Astrocyte of the spinal cord (primary cell): ENCODE results near the gene TSPAN5.

Experiments used
- DNase-seq: peaks from one replicate; pipeline ENCODE4 v3.0.0; 2011; ENCODE audit warnings: low read depth, low spot score
- H3K4me3 ChIP-seq: 2 replicates; pipeline ENCODE4 v1.5.1; 2011; ENCODE audit warnings: low read depth, mild to moderate bottlenecking, low read length, moderate library complexity
- in situ Hi-C: cut with HindIII; loops from 2 replicates; pipeline ENCODE4 v1.10.0; 2017; ENCODE audit warnings: low sequenced_read_pairs
- TF ChIP-seq, protein P1 (sequence below): IDR thresholded peaks from 2 replicates; pipeline ENCODE4 v1.5.1; 2012; ENCODE audit warnings: low read depth, mild to moderate bottlenecking, low read length, inconsistent platforms

TSPAN5 gene

DNA sequence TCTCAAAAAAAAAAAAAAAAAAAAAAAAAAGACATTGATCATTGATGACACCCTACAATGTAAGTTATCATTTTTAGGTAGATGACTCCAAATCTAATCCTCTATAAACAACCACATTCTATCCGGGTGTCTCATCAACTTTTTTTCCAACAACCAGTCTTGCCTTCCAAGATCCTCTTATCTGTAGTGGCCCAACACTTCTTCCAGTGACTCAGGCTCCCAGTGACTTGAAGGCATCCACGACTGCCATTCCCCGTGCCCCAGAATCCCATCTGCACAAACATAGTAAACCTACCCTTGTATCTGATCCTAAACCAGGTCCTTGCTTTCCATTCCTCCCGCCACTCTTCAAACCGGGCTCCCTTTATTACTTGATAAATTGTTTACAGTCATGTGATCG, 15.6 kb upstream of the TSPAN5 start:
- no peak for DNase-seq
- TF ChIP-seq, protein P1, sequence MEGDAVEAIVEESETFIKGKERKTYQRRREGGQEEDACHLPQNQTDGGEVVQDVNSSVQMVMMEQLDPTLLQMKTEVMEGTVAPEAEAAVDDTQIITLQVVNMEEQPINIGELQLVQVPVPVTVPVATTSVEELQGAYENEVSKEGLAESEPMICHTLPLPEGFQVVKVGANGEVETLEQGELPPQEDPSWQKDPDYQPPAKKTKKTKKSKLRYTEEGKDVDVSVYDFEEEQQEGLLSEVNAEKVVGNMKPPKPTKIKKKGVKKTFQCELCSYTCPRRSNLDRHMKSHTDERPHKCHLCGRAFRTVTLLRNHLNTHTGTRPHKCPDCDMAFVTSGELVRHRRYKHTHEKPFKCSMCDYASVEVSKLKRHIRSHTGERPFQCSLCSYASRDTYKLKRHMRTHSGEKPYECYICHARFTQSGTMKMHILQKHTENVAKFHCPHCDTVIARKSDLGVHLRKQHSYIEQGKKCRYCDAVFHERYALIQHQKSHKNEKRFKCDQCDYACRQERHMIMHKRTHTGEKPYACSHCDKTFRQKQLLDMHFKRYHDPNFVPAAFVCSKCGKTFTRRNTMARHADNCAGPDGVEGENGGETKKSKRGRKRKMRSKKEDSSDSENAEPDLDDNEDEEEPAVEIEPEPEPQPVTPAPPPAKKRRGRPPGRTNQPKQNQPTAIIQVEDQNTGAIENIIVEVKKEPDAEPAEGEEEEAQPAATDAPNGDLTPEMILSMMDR, result no peak
- H3K4me3 ChIP-seq, result no peak overlapping the region
- in situ Hi-C loops, result no loop called here

DNA sequence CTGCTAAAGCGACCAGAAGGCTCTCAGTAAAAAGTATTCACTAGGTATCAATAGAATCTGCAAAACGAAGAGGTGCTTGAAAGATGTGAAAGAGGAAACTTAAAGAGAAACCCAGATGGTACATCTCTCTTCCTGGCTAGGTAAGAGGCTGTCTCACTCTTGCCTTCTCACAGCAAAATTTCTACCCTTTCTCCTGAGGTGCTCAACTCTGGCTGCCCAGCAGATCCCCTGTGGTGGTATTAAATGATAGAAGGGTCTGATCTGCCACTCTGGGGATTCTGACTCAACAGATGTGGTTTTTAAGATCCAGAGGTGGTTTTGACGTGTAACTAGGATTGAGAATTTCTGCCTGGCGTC, 14.9 kb upstream of the TSPAN5 start:
- in situ Hi-C loops, result no loop called here
- no peak overlapping the region for H3K4me3 ChIP-seq
- DNase-seq, result no peak
- TF ChIP-seq, protein P1, result no peak

DNA sequence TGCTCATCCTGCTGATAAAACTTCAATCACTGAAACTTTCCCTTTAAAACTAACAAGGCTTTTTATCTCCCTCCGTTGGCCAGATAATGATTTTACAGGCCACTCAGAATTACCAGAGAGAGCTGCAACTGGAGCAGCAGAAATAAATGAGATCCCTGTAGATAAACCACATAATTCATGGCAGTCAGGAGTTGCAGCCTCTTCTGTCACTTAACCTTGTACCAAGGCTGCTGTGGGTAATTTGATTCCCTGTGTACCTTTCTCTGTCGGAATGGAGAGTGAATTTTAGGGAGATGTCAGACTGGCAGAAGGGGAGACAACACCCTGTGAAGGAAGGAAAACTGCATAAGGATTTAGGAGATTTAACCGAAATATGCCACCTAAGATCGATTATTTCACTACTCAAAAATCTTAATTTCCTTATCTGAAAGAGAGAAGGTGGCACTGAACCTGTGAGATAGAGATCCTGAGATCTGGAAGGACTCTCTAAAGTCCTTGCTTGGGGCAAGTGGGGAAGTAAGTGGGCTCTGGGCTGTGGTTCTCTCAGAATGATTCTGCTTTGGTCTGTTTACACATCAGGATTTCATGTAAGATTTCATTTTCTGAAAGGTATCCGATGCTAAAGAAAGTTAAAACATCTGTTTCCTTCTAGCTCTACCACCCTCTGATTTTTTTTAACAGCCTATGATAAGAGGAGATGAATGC, 14.3 kb upstream of the TSPAN5 start:
- no peak overlapping the region for H3K4me3 ChIP-seq
- DNase-seq, result no peak
- in situ Hi-C loops, result no loop called here
- TF ChIP-seq, protein P1, result no peak

DNA sequence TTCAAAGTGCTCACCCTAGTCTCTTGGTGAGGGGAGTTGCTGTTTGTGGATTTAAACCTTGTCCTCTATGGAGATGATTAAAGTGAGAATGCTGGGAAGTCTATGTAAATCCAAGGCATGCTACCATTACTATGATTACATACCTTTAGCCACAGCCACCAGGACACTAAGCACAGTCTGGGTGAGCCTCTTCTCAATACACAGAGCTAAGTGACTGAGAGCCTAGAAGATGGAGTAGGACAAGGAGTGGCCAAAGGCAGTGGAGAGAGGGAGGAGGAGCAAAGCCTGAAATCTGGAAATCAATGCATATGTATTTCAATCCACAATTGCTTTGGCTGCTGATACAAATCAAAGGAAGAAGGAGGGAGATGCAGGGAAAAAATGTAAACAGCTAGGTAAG, 12.7 kb upstream of the TSPAN5 start:
- in situ Hi-C loops, result no loop called here
- no peak for DNase-seq
- H3K4me3 ChIP-seq, result no peak overlapping the region
- TF ChIP-seq, protein P1, result no peak

DNA sequence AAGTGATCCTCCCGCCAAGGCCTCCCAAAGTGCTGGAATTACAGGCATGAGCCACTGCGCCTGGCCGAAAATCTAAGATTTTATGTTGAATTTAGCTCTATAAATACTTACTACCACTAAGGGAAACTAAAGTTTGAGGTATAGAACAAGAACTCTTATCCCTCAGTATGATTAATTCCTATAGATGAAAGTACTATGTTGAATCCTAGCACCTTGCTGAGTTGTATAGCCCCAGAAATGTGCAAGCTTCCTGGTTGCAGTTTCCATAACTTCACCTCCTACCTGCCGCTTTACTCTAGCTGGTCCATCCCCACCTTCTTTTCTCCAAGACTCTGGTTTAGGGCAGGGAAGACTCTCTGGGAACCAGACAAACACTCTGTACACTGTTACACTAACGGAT, 11.8 kb upstream of the TSPAN5 start:
- no peak for DNase-seq
- TF ChIP-seq, protein P1, result no peak
- no peak overlapping the region for H3K4me3 ChIP-seq
- in situ Hi-C loops, result no loop called here

DNA sequence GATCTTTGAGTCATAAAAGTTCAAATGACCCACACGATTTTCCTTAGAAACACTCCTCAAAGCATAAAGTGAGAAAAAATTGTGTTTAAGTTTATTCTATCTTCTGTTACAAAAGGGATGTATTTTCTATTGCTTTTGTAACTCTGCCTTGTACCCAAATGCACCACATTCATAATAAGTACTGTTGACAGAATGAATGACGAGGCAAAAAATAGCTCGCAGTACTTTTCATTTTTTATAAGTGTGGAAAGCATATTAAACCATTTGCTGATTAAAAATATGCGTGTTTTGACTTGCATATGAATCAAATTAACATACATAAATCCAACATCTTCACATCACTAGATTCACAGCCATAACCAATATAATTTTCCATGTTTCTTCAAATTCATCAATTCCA, 11.2 kb upstream of the TSPAN5 start:
- TF ChIP-seq, protein P1, result no peak
- no peak overlapping the region for H3K4me3 ChIP-seq
- in situ Hi-C loops, result no loop called here

More for the DNA sequence above, 11.2 kb upstream of the TSPAN5 start:
- DNase-seq, result no peak
